Effector memory CD4-positive, alpha-beta T cell (primary cell): ENCODE measurements around the gene ZNF710.

Experiments used
- DNase-seq, 3 donors: peaks; one replicate each; pipeline ENCODE4 v3.0.0-alpha.2; 2020
- H3K27ac ChIP-seq: 2 replicates; pipeline ENCODE4 v1.7.0; 2013; ENCODE audit warnings: mild to moderate bottlenecking, low read length, moderate library complexity; ENCODE audit not compliant: insufficient read depth, poor library complexity, severe bottlenecking
- H3K27me3 ChIP-seq: replicated peaks from 2 replicates; pipeline ENCODE4 v1.7.0; 2013; ENCODE audit warnings: mild to moderate bottlenecking, low read length; ENCODE audit not compliant: insufficient read depth, control insufficient read depth, poor library complexity, severe bottlenecking
- H3K36me3 ChIP-seq: 2 replicates; pipeline ENCODE4 v1.7.0; 2013; ENCODE audit warnings: mild to moderate bottlenecking, low read length, moderate library complexity; ENCODE audit not compliant: control insufficient read depth, insufficient read depth
- H3K4me1 ChIP-seq: 2 replicates; pipeline ENCODE4 v1.7.0; 2013; ENCODE audit warnings: low read length, mild to moderate bottlenecking; ENCODE audit not compliant: control insufficient read depth, insufficient read depth, poor library complexity, severe bottlenecking
- H3K4me3 ChIP-seq: 2 replicates; pipeline ENCODE4 v1.7.0; 2013; ENCODE audit warnings: low read length, low read depth, mild to moderate bottlenecking; ENCODE audit not compliant: insufficient read depth, poor library complexity, severe bottlenecking
- H3K9me3 ChIP-seq: 2 replicates; pipeline ENCODE4 v1.7.0; 2013; ENCODE audit warnings: mild to moderate bottlenecking, low read length, moderate library complexity; ENCODE audit not compliant: control insufficient read depth

ZNF710 gene

DNA sequence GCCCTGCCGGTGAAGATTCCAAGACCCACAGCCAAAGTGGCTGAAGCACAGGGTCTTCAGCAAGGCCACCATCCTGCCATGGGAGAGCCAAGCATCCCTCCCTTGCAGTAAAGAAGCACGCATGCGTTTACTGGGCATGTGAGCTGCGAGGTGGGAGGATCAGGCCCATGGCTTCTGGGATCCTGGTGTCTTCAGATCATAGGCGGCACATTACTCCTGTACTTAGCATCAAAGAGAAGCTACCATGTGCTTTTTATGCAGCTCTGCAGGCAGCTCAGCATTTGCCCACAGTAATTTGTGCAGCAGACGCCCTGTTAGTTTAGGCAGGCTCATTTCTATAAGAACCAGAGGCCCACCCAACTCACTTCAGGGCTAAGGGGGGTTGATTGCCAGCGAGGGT lies 55.4 kb downstream of the ZNF710 start:
- Histone ChIP-seq H3K9me3 (no peaks in the 10 kb centered on the region), H3K36me3 (no peaks in the 10 kb centered on the region), H3K4me1 (peaks cover 28% of the 10 kb centered on the region), H3K27me3 (no peaks in the 10 kb centered on the region), H3K4me3 (no peak overlapping the region), H3K27ac (no peak overlapping the region)
- DNase-seq, result no peak

DNA sequence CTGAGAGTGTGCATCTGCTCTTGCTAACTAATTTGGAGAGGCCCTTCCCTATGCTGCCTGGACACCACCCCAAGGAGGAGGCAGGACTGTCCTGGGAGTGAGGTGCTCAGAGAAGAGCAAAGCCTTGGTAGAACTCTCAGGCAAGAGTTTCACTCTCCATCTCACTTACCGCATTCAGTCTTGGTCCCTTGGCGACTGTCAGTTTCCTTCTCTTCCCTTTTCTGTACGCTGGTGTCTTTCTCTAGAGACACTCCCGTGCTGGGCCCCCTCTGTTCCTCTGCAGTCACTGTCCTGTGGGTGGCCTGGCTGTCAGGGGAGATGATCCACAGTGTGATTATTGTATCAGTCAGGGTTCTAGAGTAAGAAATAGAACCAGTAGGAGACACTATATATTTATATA lies 57.2 kb downstream of the ZNF710 start:
- Histone ChIP-seq H3K9me3 (no peaks in the 10 kb centered on the region), H3K4me3 (no peak overlapping the region), H3K36me3 (no peaks in the 10 kb centered on the region), H3K4me1 (peaks cover 44% of the 10 kb centered on the region), H3K27me3 (no peaks in the 10 kb centered on the region), H3K27ac (no peak overlapping the region)
- no peak for DNase-seq

DNA sequence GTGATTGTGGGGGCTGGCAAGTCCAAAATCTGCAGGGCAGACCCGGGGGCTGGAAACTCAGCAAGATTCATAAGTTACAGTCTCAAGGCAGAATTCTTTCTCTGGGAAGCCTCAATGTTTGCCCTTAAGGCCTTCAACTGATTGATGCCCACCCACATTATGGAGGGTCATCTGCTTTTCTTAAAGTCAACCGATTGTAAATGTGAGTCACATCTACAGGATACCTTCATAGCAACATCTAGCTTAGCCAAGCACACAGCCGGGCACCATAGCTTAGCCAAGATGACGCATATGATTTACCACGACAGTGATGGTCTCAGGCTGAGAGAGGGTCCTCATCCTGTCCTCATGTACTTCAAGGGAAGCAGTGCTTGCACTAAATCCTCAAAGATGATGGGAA lies 57.7 kb downstream of the ZNF710 start:
- H3K4me3 ChIP-seq, result no peak overlapping the region
- H3K36me3 ChIP-seq, result no peaks in the 10 kb centered on the region
- H3K9me3 ChIP-seq, result no peaks in the 10 kb centered on the region
- no peaks in the 10 kb centered on the region for H3K27me3 ChIP-seq
- no peak for DNase-seq
- peak overlapping the region; percentile 66 for H3K27ac ChIP-seq
- H3K4me1 ChIP-seq, result peaks cover 44% of the 10 kb centered on the region

DNA sequence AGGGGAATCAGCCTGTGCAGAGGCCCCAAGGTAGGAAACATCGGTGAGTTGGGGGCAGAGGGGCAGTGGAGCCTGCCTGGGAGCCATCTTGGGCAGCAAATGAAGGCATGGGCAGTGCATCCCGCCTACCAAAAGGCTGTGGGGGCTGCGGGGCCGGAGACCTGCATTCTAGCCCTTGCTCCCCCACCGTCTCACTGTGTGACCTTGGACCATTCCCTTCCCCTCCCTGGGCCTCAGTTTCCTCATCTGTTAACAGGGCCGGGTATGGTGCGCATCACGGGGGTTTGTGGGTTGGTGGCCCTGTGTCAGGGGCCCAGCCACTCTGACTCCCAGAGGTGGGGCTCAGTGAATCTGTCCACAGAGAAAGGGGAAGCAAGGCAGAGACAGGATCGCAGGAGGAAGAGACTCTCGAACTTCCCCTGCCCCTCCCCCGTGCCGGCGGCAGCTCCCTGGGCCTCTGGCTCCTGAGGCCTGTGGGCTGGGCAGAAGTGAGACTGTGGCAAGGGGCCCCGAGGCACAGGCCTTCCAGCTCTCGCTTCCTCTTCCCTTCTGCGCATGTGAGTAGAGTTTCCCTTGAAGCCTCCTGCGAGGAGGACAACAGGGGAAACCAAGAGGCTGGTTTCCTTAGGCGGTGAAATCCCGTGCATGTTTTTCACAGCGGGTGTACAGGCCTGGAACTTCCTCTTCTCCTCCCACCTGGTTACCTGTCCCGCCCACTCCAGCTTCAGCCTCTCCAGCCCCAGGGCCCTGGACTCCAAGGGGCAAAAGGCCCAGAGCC lies 58.3 kb downstream of the ZNF710 start:
- H3K36me3 ChIP-seq, result no peaks in the 10 kb centered on the region
- no peaks in the 10 kb centered on the region for H3K9me3 ChIP-seq
- H3K27me3 ChIP-seq, result no peaks in the 10 kb centered on the region
- peak overlapping the region; percentile 66 for H3K27ac ChIP-seq
- peak; percentile 40 to 48 (median 41) for DNase-seq
- H3K4me1 ChIP-seq, result peaks cover 44% of the 10 kb centered on the region
- peak overlapping the region; percentile 3 for H3K4me3 ChIP-seq

DNA sequence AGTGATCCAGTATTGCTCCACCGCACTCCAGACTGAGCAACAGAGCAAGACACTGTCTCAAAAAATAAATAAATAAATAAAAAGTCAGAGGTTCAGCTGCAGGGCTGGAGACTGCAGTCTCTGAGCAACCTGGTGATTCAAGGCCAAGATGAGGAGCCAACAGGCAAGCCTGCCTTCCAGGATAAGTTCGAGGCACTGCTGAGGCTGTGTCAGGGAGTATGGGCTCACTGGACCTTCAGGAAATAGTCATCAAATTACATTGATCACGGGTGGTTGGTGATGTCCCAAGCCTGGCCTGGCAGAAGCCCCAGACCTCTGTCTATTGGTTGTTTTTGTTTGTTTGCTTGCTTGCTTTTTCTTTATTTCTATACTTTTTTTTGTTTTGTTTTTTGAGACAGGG lies 59.7 kb downstream of the ZNF710 start:
- no peaks in the 10 kb centered on the region for H3K36me3 ChIP-seq
- H3K4me1 ChIP-seq, result peaks cover 44% of the 10 kb centered on the region
- no peaks in the 10 kb centered on the region for H3K27me3 ChIP-seq
- no peak for DNase-seq
- H3K4me3 ChIP-seq, result no peak overlapping the region
- no peaks in the 10 kb centered on the region for H3K9me3 ChIP-seq
- H3K27ac ChIP-seq, result peak overlapping the region; percentile 66

DNA sequence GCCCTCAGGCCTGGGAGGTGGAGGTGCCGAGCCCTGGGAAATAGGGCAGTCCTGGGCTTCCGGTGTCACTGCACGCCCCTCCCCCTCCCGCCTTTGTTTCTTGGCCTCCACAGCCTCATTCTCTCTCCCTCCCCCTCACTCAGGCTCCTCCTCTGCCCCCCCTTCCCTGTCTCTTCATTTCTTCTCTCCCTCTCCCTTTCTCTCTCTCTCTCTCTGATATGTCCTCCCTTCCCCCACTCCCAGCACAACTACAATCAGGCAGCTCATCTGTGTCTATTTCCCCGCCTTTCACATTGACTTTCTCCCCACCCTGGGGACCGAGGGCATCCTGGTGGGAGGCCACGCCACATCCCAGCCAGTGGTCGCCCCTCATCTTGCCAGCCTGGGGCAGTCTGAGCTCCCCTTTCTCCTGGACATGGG lies 60.9 kb downstream of the ZNF710 start:
- no peaks in the 10 kb centered on the region for H3K9me3 ChIP-seq
- no peak overlapping the region for H3K4me3 ChIP-seq
- no peaks in the 10 kb centered on the region for H3K27me3 ChIP-seq
- H3K4me1 ChIP-seq, result peaks cover 44% of the 10 kb centered on the region
- DNase-seq, result peak; percentile 19 to 52 (median 42)
- H3K36me3 ChIP-seq, result no peaks in the 10 kb centered on the region
- peak overlapping the region; percentile 60 for H3K27ac ChIP-seq

DNA sequence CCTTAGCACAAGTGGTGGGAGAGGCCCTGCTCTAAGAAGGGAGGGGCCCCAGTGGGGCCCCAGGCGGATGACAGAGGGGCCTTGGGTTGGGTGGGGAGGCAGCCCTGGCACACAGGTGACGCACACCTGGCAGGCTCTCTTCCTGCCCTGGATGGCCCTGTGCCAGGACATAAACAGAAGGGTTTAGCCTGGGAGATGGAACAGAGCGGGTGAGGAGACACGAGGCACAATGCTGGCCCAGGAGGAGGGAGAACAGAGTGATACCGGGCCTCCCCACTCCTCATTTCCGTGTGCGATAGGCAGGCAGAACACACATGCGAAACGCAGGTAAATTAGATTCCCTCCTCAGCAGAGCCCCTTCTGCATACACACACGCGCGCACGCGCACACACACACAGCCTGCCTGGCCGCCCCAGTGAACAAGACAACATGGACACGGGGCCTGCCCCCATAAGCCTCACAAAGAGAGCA lies 61.4 kb downstream of the ZNF710 start:
- peak in 2 of 3 donors; percentile 9 to 38 for DNase-seq

DNA sequence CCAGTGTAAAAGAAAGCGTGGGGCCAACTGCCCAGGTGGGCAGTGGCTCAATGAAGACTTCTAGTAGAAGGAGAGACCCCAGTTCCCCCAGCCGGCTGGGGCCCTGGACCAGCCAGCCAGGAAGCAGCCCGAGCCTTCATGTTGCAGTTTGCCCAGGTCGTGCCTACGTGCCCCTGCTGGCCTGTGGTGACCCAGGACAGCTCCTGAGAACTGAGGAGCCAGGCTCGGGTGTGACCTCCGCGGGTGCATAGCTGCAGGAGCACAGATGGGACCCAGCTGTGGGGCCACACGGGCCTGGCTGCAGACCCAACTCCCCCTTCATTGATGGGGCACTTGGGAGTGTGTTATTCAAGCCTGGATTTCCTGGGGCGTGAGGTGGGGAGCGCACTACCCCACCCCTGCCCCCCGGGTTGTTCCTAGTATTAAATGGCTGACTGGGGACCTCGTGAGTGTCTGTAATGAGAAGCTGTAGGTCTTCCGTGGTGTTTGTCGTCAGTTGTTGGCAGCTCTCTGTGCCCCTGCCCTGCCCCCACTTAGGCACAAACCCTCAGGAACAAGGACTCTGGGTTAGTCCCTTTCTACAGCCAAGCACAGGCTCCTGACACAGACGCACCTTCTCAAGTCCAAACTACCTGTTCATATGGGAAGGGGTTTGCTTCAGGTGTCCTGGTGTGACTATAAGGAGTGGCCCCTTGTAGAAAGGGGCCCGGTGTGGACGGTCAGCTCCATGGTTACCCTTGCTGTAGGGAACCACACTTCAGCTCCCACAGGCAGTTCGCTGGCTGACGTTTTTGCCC lies 62.0 kb downstream of the ZNF710 start:
- Histone ChIP-seq H3K4me1 (peaks cover 44% of the 10 kb centered on the region), H3K36me3 (peaks cover 6% of the 10 kb centered on the region), H3K27me3 (no peaks in the 10 kb centered on the region), H3K4me3 (no peak overlapping the region), H3K27ac (peak overlapping the region; percentile 60), H3K9me3 (no peaks in the 10 kb centered on the region)
- no peak for DNase-seq

More for the DNA sequence above, 61.4 kb downstream of the ZNF710 start:
- peaks cover 44% of the 10 kb centered on the region for H3K4me1 ChIP-seq
- no peak overlapping the region for H3K4me3 ChIP-seq
- no peaks in the 10 kb centered on the region for H3K9me3 ChIP-seq
- peaks cover under 1% of the 10 kb centered on the region for H3K36me3 ChIP-seq
- no peaks in the 10 kb centered on the region for H3K27me3 ChIP-seq
- H3K27ac ChIP-seq, result peak overlapping the region; percentile 60

DNA sequence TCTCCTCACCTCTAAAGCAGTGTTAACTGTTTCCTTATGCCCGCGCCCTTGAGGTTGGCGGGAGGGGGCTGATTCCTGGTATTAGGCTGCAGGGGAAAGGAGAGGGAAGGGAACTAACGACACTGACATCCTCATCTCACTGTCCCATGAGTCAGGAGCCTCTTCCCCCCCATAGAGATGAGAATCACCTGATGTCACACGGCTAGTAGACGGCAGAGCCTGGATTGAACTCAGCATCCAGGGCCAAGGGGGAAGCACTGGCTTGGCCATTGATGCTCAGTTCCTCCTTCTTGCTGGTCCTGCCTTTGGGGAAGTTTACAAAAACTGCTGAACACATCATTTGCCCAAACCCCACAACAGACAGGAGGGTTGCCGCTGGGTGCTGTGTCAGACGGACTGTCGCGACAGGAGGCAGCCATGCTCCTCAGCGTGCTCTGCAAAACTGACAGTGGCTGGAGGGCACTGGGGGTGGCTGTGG lies 62.7 kb downstream of the ZNF710 start:
- DNase-seq, result no peak
- Histone ChIP-seq H3K4me3 (no peak overlapping the region), H3K27me3 (no peaks in the 10 kb centered on the region), H3K9me3 (no peaks in the 10 kb centered on the region), H3K36me3 (peaks cover 9% of the 10 kb centered on the region), H3K27ac (no peak overlapping the region), H3K4me1 (peaks cover 43% of the 10 kb centered on the region)
